Mucosa of gallbladder (tissue), 1 donor: Measurements from ENCODE around the gene COX7B2. TPM values are rescaled to one million over a fixed set of nuclear protein-coding genes. Genes with fewer than 3 reads are reported as not detected.

Experiments used
- DNase-seq: peaks from one replicate; pipeline ENCODE4 v3.0.0-alpha.2; 2020; ENCODE audit warnings: low spot score
- total RNA-seq: library from RNA; stranded (reverse); gene quantifications from one replicate; pipeline ENCODE4 v1.2.1, GENCODE V29; 2021
- donor health status: DM: no; HTN: no; CAD: no.

Gene COX7B2, protein sequence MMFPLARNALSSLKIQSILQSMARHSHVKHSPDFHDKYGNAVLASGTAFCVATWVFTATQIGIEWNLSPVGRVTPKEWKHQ
- total RNA-seq, result not detected

DNA sequence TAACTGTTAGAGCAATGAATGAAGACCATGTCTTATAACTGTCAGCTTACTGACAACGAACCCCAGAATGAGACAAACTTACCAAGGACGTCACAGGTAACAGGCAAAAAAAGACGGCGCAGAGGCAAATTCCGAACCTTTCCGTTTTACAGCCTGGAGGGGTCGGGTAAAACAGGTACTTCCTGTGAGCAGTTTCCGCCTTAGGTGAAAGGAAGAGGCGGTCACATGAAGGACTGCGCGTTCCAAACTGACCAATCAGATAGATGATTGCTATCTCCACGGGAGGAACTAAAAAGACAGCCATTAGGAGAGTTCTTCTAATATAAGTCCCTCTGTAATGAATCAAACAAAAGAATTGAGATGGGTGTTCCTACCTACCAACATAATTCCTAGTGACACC, at the start of gene COX7B2:
COX7B2 (minus strand) TSS at position 168 of the 400 bp plus-strand sequence. CDS start 174,053 bp downstream, outside the sequence.
- DNase-seq, result no peak

DNA sequence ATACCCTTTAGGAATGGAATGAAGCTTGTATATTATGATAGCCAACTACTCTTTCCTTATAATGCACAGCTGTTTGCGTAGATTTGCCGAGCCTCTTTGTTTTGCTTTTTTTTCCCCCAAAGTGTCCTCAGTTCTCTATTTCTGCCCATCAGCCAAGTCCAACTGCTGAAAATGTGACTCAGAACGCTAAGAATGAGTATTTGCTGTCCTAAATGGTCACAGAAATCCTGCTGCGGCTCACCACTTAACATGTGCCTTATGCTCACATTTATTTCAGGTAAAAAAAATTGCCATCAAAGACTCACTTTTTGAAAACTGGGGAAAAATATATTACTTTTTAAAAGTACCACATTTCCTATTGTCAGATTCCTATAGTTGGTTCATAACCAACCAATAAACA, 47.4 kb upstream of the COX7B2 start:
- no peak for DNase-seq

DNA sequence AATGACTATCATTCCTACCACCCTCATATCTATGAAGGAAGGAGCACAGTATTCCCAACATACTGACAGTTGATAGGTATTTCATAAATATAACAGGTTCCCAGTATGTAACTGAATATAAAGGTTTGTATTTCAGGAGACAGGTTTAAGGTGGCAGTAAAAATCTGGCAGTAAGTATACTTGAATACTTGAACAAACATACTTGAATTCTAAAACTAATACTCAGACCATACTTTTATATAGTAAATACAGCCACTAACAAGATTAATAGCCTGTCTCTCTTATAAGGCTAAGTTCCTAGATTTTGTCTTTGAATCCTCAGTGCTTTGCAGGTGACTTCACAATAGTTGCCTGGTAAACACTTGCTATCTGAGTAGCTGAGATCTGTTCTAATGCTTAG, 46.6 kb upstream of the COX7B2 start:
- no peak for DNase-seq

DNA sequence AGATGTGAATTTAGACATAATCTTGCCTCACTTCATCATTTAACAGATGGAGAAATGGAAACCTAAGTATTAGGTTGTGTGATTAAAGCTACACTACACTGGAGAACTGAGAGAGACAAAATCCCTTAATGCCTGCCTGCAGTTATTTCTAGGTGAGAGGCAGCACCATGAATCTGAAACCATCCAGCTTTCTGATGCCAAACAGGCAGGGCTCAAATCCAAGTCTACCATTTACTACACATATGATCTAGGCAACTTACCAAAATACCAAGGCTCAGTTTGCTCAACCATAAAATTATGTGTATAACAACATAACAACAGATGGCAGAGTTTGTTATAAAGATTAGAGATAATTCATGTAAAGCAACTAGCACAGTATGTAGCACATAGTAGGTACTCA, 45.6 kb upstream of the COX7B2 start:
- no peak for DNase-seq

DNA sequence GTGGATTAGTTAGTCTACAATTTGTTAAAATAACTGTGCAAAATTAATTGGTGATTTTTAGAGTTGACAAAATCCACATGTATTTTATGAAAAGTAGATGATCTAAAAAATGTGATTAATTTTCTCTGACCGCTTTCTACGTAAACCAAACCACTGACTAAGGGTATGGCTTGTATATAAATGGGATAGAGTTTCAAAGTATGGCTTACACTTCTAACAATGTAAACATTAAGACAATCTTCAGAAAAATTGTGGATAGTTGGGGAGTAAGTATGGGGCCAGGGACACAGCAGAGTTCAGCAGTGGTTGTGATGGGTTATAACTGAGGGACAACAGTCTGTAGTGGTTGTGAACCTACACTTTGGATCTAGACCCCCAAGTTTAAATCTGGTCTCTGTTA, 44.5 kb upstream of the COX7B2 start:
- DNase-seq, result no peak

DNA sequence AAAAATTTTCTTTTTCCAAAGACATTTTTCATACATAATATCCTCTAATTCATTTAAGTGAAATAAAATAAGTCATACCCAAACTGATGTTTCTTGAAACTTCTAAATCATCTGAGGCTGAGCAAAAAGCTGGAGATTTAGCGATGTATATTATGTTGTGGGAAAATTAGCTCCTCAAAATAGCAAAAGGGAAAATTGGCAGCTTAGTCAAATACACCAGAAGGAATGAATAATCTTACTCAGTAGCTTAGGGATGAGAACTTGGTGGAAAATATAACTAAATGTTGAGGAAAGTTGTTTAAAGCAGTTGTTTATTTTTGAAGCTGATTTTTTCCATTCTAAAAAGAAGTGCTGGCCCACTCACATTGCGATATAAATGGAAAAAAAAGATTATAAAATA, 43.4 kb upstream of the COX7B2 start:
- no peak for DNase-seq

DNA sequence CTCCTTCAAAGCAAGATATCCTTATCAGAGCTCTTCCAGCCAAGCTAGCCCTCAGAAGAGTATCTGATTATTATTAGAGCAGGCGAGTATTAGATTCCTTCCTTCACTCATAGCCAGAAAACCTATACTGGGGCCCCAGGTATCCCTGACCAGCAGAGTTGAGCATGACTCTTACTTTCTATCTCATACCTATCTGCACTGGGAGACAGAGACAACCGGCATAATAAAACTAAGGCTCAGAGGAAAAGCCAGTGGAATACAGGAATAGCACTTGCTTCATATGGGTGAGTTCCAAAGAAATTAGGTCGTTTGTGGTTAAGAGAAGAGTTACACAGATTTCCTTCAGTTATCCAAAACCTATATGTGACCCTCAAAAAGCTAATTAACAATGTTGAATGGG, 41.8 kb upstream of the COX7B2 start:
- DNase-seq, result no peak

DNA sequence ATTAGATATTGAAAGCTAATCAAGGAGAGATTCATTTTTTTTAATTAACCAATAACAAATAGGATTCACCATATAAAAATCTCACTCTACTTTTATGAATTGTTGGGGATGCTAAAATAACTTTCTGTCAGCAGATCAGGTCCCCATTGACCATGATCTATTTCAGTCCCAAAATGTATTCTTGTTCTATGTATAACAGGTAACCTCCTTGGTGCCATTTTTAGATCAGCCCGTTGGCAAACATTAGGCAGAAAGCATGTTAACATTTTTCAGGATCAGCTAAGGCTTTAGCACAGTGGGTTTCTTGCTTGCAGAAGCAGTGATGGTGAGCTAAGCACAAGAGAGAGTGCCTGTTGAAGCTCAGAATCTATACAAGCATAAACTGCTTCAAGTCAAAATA, 40.8 kb upstream of the COX7B2 start:
- no peak for DNase-seq

DNA sequence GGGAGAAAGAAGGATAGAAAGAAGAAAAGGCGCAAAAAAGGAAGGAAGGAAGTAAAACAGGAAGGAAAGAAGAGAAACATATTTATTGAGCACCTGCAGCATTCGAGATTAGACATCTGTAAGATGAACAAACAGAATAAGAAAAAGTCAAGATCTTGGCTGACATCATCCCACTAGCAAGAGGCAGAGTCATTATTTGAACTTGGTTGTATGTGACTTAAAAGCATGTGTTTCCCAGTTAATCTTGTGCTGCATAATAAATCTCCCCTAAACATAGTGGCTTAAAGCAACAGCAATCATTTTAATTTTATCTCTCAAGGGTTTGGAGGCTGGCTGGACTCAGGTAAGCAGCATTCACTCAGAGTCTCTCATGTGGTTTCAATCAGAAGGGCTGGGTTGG, 38.5 kb upstream of the COX7B2 start:
- no peak for DNase-seq

DNA sequence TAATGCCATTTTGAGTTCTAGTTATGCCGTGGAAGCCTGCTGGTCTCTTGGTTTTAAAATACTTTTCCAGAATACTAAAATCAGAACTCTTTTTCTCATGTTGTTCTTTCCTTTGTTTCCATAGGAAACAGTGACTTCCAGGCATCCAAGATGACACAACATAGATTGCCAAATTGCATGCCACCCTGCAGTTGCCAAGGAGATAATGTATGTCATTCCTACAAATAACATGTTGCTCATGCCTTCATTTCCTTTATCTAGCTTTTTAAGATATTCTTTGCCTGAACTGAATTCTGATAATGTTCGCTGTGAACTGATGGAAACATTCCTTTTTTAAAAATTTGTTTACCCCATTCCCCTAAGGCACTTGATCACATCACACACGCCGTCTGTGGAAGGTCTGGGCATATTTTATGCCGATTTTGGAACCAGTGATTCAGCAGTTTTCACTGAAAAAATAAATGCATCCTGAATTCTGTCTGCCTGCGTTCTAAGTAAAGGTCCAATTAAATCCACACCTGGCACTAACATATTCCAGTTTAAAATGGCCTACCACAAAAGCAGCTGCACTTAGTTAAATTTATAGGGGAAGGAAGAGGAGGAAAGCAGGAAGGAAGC, 38.0 kb upstream of the COX7B2 start:
- no peak for DNase-seq

DNA sequence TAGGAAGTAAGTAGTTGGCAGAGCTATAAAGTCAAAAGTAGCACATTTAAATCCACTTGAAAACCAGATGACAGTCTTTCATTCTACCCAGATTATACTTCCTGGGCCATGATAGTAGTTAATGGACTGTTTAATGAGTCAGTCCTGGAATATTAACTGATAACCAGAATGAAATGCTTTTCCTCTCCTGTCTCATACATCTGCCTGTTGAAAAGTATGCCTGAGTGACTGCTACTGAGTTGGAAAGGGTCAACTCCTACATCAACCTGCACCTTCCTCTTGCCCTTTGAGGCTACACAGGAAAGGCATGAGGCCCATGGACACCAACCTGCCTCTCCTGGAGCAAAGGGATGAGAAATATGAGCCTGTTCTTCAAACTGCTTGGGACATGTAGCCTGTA, 36.0 kb upstream of the COX7B2 start:
- no peak for DNase-seq

DNA sequence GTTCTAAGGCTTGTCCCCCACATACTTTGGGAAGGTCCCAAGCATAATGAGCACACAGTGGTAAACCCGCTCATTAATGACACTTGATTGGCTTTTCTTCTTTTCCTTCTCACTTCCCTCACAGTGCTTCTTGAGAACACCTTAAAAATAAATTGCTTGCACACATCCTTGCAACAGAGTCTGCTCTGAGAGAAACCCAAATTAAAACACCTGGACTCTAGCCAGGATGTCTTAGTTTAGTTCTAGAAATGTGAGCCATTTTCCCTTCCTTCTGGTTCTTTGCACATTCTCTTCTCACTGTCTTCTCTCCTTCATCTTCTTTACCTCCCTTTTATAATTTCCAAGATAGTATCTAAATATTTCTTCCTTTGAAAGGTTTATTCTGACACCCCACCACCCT, 35.3 kb upstream of the COX7B2 start:
- no peak for DNase-seq

DNA sequence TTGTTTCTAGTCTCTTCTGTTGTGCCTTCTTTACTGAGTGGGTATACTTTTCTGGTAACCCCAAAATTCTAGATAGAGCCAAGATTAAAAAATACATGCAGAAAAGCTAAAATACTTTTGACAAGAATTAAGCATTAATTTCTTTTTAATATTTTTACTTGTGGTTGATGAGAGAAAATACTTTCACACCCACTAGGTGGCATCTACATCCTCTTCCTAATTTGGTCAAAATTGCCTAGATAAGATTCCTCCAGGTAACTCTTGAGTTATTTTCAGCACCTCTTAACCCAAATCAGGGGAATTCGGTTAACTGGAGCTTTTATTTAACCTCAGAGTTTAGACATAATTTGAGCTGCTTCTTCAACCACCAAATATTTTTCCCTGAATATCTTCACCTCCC, 28.4 kb upstream of the COX7B2 start:
- DNase-seq, result no peak

DNA sequence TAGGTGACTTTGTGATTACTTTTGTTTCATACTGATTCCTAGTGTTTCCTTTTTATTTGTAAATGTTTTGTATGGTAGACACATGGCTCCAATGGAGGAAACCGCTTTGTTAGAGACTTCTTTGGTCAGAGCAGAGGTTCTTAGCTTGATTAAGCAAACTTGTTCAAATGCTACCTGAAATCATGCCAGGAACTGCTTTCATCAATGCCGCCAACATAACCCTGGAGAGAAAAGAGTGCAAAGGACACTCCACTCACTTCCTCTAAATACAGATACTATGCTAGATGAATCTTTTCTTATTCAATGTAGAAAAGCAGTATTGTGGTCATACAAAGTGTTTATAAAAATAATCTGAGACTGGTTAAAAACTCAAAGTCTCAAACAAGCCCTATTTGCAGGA, 25.7 kb upstream of the COX7B2 start:
- peak; percentile 60 for DNase-seq

DNA sequence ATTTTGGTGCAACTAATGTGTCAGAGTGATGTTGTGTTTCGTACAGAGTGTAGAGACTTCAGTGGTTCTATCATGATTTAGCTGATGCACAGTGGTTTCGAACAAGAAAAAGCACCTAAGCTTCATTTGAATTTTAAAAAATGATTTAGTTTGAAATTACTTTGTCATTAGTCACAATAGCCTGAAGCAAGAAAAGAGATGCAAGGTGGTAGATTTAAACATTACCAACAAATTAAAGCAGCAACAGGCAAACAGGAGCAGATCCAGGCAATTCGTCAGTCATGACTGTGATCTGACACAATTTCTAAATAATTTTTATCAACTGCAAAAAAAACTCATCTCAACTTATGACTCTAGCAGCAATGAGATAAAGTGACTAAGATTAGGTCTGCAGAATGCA, 24.6 kb upstream of the COX7B2 start:
- no peak for DNase-seq

DNA sequence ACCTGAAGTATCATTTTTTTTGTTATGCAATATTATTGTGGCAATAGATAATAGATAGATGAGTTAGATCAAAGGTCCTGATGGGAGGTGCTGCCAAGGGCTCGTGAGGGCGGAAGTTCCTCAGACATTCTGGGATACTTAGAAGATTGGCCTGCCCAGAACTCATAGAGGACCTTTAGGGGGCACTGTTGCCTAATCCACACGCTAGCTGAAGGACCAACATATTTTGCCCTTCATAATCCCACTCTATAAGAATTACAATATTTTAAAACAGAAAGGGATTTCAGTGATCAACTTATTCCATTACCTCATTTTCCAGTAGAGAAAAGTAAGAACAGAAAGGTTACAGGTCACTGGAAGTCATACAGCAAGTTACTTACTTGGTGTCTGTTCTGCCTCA, 22.9 kb upstream of the COX7B2 start:
- no peak for DNase-seq

DNA sequence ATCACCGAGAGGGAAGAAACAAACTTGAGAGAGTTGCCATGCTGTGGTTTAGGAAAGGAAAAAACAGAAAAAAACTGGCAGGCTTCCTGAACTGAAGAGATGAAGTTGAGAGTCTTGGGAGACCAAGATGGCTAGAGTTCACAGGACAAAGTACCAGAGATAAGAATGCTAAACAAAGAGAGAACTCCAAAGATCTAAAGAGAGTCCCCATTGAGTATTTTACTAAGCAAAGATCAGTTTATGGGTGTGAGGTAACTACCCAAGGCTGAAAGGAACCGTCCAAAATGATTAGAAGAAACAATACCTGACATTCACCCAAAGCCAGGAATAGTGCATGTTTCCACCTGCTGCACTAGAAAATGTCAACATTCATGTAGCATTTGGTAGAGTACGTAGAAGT, 21.8 kb upstream of the COX7B2 start:
- DNase-seq, result no peak

DNA sequence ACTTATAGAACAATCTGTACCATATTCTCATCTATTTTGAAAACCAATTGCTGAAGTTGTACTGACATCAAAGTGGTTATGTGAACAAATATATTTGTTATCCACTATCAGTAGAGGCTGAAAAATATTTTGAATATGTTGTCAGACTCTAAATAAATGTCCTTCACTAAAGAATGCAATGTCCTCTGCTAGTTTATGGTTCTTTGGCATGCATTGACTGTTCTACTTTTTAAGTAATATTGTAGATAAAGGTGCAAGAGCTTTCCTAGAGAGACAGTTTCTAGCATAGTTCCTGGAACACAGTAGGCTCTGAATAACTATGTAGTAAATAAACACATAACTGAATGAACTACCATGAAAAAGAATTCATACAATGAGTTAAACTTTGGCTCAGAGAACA, 18.2 kb upstream of the COX7B2 start:
- DNase-seq, result no peak

DNA sequence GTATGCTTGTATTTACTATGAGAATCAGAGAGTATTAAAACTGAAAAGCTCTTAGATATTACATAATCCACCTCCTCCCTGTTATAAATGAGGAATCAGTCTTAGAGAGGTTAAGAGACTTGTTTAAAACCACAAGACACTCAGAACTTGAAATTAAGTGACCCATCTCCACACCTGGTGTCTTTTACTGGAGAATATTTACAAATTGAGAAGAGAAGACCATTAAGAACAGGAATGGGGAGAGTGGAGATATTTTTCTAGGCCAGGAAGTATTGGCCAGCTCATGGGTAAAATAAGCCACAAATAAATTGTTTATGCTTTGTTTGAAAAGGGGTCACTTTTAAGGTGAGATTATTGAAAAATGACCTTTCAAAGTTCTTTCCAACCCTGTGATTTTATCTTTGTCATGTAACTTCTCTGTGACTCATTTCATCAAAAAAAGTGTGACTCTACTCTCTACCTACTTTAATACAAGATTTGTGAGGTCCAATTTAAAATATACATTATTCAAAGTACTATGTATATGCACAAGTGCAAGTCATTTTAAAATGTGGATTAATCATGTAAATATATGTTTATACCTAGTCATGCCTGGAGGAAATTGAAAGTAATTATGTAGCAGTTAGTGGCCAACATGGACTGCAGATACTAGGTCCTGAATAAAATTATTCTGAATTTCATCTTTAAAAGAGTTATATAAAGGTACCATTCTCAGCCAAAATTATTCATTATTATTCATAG, 15.9 kb upstream of the COX7B2 start:
- no peak for DNase-seq

DNA sequence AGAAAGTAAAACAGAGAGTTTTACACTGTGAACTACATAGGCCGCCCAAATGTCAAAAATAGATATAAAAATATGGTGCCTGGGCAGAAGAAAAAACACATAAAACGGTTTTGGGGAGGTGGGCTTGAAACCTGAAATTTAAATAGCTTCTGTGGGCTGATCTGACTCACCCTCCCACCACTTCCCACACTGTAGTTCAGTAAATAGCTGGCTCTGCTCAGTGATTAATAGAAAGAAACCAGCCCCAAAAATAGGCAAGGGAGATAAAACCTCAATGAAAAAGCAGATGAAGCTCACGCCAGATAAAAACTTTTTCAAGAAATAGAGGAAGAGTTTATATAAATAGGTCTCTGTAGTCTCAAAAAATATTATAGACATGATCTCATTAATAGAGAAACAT, 13.2 kb upstream of the COX7B2 start:
- no peak for DNase-seq

DNA sequence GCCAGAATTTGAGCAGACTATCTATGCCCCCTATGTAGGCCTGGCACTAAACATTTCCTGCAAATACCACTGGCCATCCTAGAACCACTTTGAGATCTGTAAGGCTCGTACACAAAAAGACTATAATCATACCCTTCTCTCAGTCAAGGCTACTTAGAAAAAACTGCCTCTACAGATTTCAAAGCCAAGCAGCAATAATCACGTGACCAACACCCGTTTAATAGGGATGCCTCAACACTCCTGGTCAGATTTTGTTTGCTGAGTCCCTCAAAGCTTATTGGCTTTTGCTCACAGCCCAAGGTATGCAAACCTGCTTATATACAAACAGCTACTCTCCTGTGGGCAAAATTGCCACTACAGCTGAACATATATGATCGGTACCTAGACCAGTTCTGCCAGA, 897 bp downstream of the COX7B2 start:
- no peak for DNase-seq

DNA sequence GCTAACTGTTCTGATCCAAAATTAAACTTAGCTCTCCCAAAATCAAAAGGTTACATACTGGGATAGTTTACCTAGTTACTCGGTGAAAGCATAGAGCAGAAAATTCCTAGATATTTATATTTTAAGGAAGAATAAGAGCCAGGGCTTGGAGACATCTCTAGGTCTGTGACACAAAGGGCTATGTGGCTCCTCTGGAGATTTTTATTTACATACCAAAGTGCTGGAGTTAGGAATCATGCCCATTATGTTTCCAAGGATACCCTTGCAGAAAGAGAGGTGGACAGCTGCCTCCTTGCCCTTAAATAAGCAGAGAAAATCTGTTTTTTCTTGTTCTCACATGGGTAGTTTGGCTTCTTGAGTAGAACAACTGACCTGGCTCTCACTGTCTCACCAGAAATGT, 9.0 kb downstream of the COX7B2 start:
- no peak for DNase-seq

DNA sequence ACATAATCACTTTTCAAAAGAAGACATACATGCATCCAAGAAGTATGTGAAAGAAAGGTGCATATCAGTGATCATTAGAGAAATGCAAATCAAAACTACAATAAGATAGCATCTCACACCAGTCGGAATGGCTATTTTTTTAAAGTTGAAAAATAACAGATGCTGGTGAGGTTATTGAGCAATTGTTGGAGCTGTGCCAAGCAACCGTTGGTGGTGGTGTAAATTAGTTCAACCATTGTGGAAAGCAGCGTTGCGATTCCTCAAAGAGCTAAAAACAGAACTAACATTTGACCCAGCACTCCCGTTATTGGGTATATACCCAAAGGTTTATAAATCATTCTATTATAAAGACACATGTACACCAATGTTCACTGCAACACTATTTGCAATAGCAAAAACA, 14.2 kb downstream of the COX7B2 start:
- DNase-seq, result no peak

DNA sequence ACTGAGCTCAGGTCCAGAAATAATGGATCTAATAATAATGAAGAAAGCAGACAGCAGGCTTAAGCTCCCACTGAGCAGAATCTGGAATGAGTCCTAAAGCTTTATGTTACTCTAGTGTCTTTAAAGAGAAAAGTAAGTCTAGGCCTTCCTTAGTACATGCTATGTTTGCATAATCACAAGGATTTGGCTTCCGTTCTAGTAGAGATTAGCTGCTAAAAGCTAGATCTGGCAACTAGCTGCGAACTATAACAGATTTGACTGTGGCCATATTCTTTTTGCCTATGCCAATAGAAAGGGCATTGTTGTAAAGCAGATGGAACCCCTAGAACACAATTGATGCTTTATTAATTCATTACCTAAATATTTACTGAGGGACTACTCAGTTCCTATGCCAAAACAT, 19.0 kb downstream of the COX7B2 start:
- no peak for DNase-seq
